22Rv1 (cell line): ENCODE measurements around the gene ARHGAP29.

Experiments used
- H3K27ac ChIP-seq: fragments of 450-650 bp; 2 replicates; pipeline ENCODE4 v1.5.1; 2017
- ZFX ChIP-seq: fragments of 450-650 bp; IDR thresholded peaks from 2 replicates; pipeline ENCODE4 v1.6.1; 2017; ENCODE audit warnings: antibody characterized with exemption, borderline replicate concordance
- TF ChIP-seq, protein P1 (sequence below): fragments of 450-650 bp; IDR thresholded peaks from 2 replicates; pipeline ENCODE4 v1.5.1; 2017; ENCODE audit warnings: mild to moderate bottlenecking

ARHGAP29 gene

DNA sequence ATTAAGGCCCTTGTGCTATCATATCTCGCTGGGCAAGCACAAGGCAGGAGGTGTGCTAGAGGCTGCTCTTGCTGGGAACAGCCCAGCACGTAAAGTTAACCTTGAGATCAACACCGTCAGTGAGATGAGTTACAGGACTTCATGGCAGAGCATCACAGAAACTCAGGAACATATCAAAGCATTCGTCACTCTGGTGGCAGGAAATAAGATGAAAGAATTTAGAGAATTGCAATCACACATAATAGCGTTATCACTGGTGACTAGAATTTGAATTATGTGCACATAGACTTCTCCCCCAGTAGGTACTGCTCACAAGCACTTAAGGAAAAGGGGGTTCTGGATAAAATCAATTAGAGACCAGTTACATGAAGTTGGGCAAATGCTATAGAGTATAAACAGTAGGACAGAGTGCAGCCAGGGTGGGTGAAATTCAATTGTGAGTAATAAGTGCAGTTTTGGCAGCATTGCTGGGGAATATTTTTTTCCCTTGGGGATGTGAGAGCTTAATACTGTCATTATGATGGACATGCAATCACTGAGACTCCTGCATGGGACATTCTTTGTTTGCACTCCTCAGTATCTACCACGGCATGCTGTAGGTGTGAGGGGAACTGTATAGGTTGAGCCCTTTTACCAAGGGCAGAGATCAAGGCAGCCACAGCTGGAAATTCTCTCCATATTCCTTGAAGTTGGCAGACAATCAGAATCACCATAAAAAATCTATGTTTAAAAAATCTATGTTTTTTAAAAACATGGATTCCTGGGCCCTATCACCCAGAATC, 44.2 kb upstream of the ARHGAP29 start:
- no peak overlapping the region for H3K27ac ChIP-seq
- no peak for TF ChIP-seq ZFX
- TF ChIP-seq, protein P1, sequence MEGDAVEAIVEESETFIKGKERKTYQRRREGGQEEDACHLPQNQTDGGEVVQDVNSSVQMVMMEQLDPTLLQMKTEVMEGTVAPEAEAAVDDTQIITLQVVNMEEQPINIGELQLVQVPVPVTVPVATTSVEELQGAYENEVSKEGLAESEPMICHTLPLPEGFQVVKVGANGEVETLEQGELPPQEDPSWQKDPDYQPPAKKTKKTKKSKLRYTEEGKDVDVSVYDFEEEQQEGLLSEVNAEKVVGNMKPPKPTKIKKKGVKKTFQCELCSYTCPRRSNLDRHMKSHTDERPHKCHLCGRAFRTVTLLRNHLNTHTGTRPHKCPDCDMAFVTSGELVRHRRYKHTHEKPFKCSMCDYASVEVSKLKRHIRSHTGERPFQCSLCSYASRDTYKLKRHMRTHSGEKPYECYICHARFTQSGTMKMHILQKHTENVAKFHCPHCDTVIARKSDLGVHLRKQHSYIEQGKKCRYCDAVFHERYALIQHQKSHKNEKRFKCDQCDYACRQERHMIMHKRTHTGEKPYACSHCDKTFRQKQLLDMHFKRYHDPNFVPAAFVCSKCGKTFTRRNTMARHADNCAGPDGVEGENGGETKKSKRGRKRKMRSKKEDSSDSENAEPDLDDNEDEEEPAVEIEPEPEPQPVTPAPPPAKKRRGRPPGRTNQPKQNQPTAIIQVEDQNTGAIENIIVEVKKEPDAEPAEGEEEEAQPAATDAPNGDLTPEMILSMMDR, result no peak

DNA sequence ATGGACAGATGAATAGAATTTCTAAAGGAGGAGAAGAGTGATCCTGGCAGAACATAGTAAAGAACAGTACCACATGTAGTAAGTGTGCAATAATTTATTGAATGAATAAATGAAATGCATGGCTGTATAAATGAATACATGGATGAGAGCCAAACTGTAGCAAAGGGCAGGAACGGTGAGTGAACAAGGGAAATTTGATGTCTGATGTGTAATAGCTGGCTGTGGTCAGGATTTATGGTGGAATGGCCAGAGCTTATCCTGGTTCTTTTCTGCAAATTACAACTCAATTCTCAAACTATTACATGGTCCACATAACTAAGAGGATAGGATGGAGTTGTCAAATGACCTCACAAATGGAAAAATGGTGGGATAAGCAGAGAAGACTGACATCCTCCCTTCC, 43.2 kb upstream of the ARHGAP29 start:
- TF ChIP-seq, protein P1, result no peak
- no peak for TF ChIP-seq ZFX
- no peak overlapping the region for H3K27ac ChIP-seq

DNA sequence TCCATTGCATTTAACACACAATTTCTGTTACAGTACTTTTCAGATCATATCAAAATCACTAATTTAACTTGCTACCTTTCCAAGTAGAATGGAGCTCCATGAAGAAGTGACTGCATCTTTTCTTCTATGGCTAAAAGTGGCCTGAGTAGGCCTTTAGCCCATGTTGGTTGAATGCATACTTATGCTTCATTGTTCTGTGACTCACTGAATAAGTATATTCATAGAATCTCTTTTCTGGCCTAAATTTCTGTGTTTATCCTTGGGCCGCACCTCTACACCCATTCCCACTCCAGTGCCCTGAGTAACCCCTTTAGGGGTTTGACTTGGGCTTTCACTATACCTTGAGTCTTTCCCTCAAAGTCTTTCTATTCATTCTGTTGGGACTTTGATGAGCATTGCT, 42.1 kb upstream of the ARHGAP29 start:
- no peak overlapping the region for H3K27ac ChIP-seq
- TF ChIP-seq ZFX, result no peak
- TF ChIP-seq, protein P1, result no peak

GRCh38 chr1:94279038-94279437, 41.7 kb upstream of the ARHGAP29 start:
- H3K27ac ChIP-seq, result no peak overlapping the region
- TF ChIP-seq ZFX, result no peak
- TF ChIP-seq, protein P1, result no peak

DNA sequence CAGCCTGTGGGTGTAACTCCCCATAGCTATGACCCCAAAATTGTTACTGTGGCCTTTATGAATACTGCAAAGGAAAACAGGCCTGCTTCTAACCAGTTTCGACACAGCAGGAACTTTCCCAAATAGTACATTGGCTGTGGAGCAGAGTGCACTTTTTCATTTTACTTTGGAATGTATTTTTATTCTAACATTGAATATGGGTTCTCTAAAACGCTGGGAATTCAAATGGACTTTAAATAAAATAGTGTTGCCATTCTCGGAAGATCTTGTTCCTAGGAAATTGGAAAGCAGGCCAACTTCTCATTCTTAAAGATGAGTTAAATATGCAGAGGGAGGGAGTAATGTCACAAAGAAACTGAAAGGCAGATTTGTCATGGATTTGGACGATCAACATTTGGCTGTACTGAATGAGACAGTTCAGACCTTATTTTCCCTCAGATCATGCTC, 39.6 kb upstream of the ARHGAP29 start:
- TF ChIP-seq, protein P1, result no peak
- TF ChIP-seq ZFX, result no peak
- H3K27ac ChIP-seq, result no peak overlapping the region

GRCh38 chr1:94275083-94275482, 37.7 kb upstream of the ARHGAP29 start:
- no peak for TF ChIP-seq ZFX
- TF ChIP-seq, protein P1, result no peak
- no peak overlapping the region for H3K27ac ChIP-seq

DNA sequence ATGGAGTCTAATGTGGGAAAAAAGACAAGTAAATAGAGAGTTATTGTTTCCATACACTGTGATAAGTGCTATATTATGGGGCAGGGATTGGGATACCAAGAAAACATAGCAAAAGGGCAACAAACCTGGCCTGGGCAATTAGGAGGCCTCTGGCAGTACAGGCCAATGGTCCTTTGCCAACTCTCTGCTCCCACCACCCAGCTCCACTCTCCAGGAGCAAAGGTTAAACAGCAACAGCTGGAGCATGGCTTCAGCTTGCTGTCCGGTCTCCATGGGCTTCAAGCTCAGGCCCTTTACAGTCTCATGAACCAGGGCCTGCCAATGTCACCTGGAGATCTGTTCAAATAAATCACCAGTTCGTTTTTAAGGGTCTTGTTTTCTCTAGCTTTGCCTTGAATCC, 37.2 kb upstream of the ARHGAP29 start:
- no peak for TF ChIP-seq ZFX
- TF ChIP-seq, protein P1, result no peak

More for the DNA sequence above, 37.2 kb upstream of the ARHGAP29 start:
- no peak overlapping the region for H3K27ac ChIP-seq
